ENCODE data around the gene MN1.
"Not testable (repeated sequence)": the region's sequence is repeated elsewhere in the genome, so short reads cannot be mapped to it uniquely, and the experiment has no call there.

The MN1 gene

DNA sequence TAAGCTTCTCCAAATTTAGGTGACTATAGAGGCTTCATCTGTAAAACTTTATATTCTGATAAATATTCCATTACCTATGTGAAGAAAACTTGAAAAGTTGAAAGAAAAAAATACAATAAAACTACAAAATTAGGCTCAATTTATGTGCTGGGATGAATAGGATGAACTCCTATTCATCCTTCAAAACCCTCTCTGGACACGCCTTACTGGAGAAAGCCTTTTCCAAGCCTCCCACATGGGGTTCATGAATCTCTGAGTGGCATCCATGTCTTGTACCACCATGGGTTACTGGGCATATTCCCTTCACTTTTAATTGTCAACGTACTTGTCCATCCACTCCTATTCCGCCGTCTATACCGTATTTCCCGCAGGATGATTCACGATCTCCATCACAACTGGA, 55.7 kb downstream of the MN1 start:
- Histone ChIP-seq H3K9me2 (replicated peaks; ENCODE audit: control insufficient read depth, low read length) (no peaks in the 10 kb centered on the region), H3K4me2 (ENCODE audit: low read length) (no peak overlapping the region), H3K27me3 (ENCODE audit: control insufficient read depth, low read length) (no peaks in the 10 kb centered on the region), H3K9me3 (ENCODE audit: control insufficient read depth, insufficient read depth, low read length) (no peaks in the 10 kb centered on the region), H4K20me1 (ENCODE audit: control insufficient read depth, insufficient read depth, low read depth, low read length) (no peaks in the 10 kb centered on the region), H3F3A (ENCODE audit: control insufficient read depth, insufficient read depth) (no peaks in the 10 kb centered on the region), H3K4me3 (ENCODE audit: low read length) (no peak overlapping the region), H3K27ac (ENCODE audit: low read depth, low read length) (no peak overlapping the region), H3K79me2 (ENCODE audit: control insufficient read depth, low read length) (no peaks in the 10 kb centered on the region), H3K4me1 (ENCODE audit: control insufficient read depth, low read length) (no peaks in the 10 kb centered on the region), H3K36me3 (ENCODE audit: control insufficient read depth, low read length) (no peaks in the 10 kb centered on the region)
- TF ChIP-seq, protein P1, sequence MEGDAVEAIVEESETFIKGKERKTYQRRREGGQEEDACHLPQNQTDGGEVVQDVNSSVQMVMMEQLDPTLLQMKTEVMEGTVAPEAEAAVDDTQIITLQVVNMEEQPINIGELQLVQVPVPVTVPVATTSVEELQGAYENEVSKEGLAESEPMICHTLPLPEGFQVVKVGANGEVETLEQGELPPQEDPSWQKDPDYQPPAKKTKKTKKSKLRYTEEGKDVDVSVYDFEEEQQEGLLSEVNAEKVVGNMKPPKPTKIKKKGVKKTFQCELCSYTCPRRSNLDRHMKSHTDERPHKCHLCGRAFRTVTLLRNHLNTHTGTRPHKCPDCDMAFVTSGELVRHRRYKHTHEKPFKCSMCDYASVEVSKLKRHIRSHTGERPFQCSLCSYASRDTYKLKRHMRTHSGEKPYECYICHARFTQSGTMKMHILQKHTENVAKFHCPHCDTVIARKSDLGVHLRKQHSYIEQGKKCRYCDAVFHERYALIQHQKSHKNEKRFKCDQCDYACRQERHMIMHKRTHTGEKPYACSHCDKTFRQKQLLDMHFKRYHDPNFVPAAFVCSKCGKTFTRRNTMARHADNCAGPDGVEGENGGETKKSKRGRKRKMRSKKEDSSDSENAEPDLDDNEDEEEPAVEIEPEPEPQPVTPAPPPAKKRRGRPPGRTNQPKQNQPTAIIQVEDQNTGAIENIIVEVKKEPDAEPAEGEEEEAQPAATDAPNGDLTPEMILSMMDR (IDR thresholded peaks at IDR 0.05; ENCODE audit: low read depth, low read length, poor library complexity, severe bottlenecking), result no peak
- no peak for TF ChIP-seq EZH2phosphoT487 (IDR thresholded peaks at IDR 0.05; ENCODE audit: borderline replicate concordance, low read length)

DNA sequence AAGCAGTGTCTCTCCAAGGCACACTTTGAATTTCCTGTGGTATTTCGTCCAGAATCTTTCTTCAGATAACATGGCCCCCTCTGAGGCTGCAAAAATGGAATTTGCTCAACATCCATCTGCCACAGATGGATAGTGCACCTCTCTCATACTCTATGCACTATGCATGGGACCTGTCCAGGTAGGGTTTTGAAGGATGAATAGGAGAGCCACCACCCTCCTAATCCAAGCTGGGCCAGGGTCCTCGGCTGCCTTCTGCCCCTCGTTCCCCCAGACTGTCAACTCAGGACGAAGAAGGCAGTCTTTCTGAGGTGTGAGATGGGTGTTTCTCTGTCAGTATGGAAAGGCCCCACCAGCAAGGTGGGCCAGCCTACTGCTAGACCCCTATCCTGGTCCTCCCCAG, 56.4 kb downstream of the MN1 start:
- Histone ChIP-seq H3K9me3 (ENCODE audit: control insufficient read depth, insufficient read depth, low read length) (no peaks in the 10 kb centered on the region), H3K9me2 (replicated peaks; ENCODE audit: control insufficient read depth, low read length) (no peaks in the 10 kb centered on the region)
- TF ChIP-seq, protein P1 (IDR thresholded peaks at IDR 0.05; ENCODE audit: low read depth, low read length, poor library complexity, severe bottlenecking), result no peak
- TF ChIP-seq EZH2phosphoT487 (IDR thresholded peaks at IDR 0.05; ENCODE audit: borderline replicate concordance, low read length), result no peak

DNA sequence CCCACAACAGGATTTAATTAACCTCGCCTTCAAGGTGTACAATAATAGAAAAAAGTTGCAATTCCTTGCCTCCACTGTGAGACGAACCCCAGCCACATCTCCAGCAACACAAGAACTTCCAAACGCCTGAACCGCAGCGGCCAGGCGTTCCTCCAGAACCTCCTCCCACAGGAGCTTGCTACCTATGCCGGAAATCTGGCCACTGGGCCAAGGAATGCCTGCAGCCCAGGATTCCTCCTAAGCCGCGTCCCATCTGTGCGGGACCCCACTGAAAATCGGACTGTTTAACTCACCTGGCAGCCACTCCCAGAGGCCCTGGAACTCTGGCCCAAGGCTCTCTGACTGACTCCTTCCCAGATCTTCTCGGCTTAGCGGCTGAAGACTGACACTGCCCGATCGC, 57.5 kb downstream of the MN1 start:
- not testable (repeated sequence) for H4K20me1 ChIP-seq (ENCODE audit: control insufficient read depth, insufficient read depth, low read depth, low read length); H3F3A ChIP-seq (ENCODE audit: control insufficient read depth, insufficient read depth); H3K4me2 ChIP-seq (ENCODE audit: low read length); H3K4me3 ChIP-seq (ENCODE audit: low read length); H3K4me1 ChIP-seq (ENCODE audit: control insufficient read depth, low read length); H3K36me3 ChIP-seq (ENCODE audit: control insufficient read depth, low read length); H3K9me3 ChIP-seq (ENCODE audit: control insufficient read depth, insufficient read depth, low read length); H3K79me2 ChIP-seq (ENCODE audit: control insufficient read depth, low read length); H3K27ac ChIP-seq (ENCODE audit: low read depth, low read length); H3K9me2 ChIP-seq (replicated peaks; ENCODE audit: control insufficient read depth, low read length); H3K27me3 ChIP-seq (ENCODE audit: control insufficient read depth, low read length)

More for the DNA sequence above, 56.4 kb downstream of the MN1 start:
- Histone ChIP-seq H4K20me1 (ENCODE audit: control insufficient read depth, insufficient read depth, low read depth, low read length) (no peaks in the 10 kb centered on the region), H3K4me1 (ENCODE audit: control insufficient read depth, low read length) (no peaks in the 10 kb centered on the region), H3K36me3 (ENCODE audit: control insufficient read depth, low read length) (no peaks in the 10 kb centered on the region), H3F3A (ENCODE audit: control insufficient read depth, insufficient read depth) (no peaks in the 10 kb centered on the region), H3K4me2 (ENCODE audit: low read length) (no peak overlapping the region), H3K27me3 (ENCODE audit: control insufficient read depth, low read length) (no peaks in the 10 kb centered on the region), H3K4me3 (ENCODE audit: low read length) (no peak overlapping the region), H3K79me2 (ENCODE audit: control insufficient read depth, low read length) (no peaks in the 10 kb centered on the region), H3K27ac (ENCODE audit: low read depth, low read length) (no peak overlapping the region)

DNA sequence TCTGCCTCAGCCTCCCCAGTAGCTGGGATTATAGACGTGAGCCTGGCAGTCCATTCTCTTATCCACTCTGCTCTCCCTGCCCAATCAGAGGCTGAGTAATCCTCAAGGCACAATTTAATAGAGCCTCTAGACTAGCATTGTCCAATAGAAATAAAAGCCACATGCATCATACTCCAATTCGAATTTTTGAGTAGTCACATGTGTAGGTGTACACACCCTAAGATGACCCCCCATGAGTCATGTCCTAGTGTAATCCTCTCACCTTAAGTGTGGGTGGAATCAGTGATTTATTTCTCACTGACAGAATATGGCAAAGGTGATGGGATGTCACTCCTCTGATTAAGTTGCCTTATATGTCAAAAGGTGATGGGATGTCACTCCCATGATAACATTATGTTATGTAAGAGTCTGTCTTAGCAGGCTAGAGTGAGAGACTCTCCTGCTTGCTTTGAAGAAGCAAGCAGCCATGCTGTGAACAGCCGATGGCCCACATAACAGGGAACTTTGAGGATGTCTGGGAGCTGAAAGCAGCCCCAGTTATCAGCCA, 61.3 kb downstream of the MN1 start:
- Histone ChIP-seq H3K36me3 (ENCODE audit: control insufficient read depth, low read length) (no peaks in the 10 kb centered on the region), H3K79me2 (ENCODE audit: control insufficient read depth, low read length) (no peaks in the 10 kb centered on the region), H3K27me3 (ENCODE audit: control insufficient read depth, low read length) (no peaks in the 10 kb centered on the region)

More for the DNA sequence above, 61.3 kb downstream of the MN1 start:
- no peaks in the 10 kb centered on the region for H3F3A ChIP-seq (ENCODE audit: control insufficient read depth, insufficient read depth)
- no peaks in the 10 kb centered on the region for H3K9me3 ChIP-seq (ENCODE audit: control insufficient read depth, insufficient read depth, low read length)
- H3K4me3 ChIP-seq (ENCODE audit: low read length), result no peak overlapping the region
- no peaks in the 10 kb centered on the region for H4K20me1 ChIP-seq (ENCODE audit: control insufficient read depth, insufficient read depth, low read depth, low read length)
- H3K4me1 ChIP-seq (ENCODE audit: control insufficient read depth, low read length), result no peaks in the 10 kb centered on the region
- H3K4me2 ChIP-seq (ENCODE audit: low read length), result no peak overlapping the region
- no peak overlapping the region for H3K27ac ChIP-seq (ENCODE audit: low read depth, low read length)
- no peaks in the 10 kb centered on the region for H3K9me2 ChIP-seq (replicated peaks; ENCODE audit: control insufficient read depth, low read length)
- TF ChIP-seq, protein P1 (IDR thresholded peaks at IDR 0.05; ENCODE audit: low read depth, low read length, poor library complexity, severe bottlenecking), result no peak
- TF ChIP-seq EZH2phosphoT487 (IDR thresholded peaks at IDR 0.05; ENCODE audit: borderline replicate concordance, low read length), result no peak

Measured in DOHH2 (cell line).